Globus pallidus (tissue), 1 donor: Measurements from ENCODE around the gene TBC1D3I.

ENCODE experiments used
- DNase-seq: peaks from one replicate; pipeline ENCODE4 v3.0.0-alpha.2; 2015; ENCODE audit warnings: low spot score

The TBC1D3I gene

GRCh38 chr17:36205637-36206485 lies 58.5 kb downstream of the TBC1D3I start:
- no peak for DNase-seq

- no peak for DNase-seq
Observed at GRCh38 chr17:36204724-36205500, 59.5 kb downstream of the TBC1D3I start.
